Measurements from ENCODE around the gene C9orf43.

The C9orf43 gene

GRCh38 chr9:113456235-113456634 lies 45.7 kb downstream of the C9orf43 start:
- H3K27ac ChIP-seq (ENCODE audit: low read depth, low read length), result peak overlapping the region; percentile 86; the same call in 1 of the 2 replicates
- peaks cover 4% of the 10 kb centered on the region for H3K27me3 ChIP-seq (ENCODE audit: control insufficient read depth, insufficient read depth, low read length)
- H3K36me3 ChIP-seq (ENCODE audit: control insufficient read depth, insufficient read depth, low read length), result no peaks in the 10 kb centered on the region
- H3K4me3 ChIP-seq (ENCODE audit: low read depth, low read length), result no peak overlapping the region; the same call in 1 of the 2 replicates
- H3K9me3 ChIP-seq (ENCODE audit: control insufficient read depth, insufficient read depth, low read depth, low read length), result no peaks in the 10 kb centered on the region
- H3K9ac ChIP-seq (ENCODE audit: low read length), result peak overlapping the region; percentile 18
- H3K4me1 ChIP-seq (ENCODE audit: control insufficient read depth, insufficient read depth, low read length), result peaks cover 21% of the 10 kb centered on the region

GRCh38 chr9:113461285-113461684 lies 50.7 kb downstream of the C9orf43 start:
- Histone ChIP-seq H3K27me3 (ENCODE audit: control insufficient read depth, insufficient read depth, low read length) (peaks cover 42% of the 10 kb centered on the region), H3K4me3 (ENCODE audit: low read depth, low read length) (no peak overlapping the region), H3K4me1 (ENCODE audit: control insufficient read depth, insufficient read depth, low read length) (peaks cover 22% of the 10 kb centered on the region), H3K9ac (ENCODE audit: low read length) (no peak overlapping the region), H3K9me3 (ENCODE audit: control insufficient read depth, insufficient read depth, low read depth, low read length) (no peaks in the 10 kb centered on the region), H3K36me3 (ENCODE audit: control insufficient read depth, insufficient read depth, low read length) (no peaks in the 10 kb centered on the region), H3K27ac (ENCODE audit: low read depth, low read length) (no peak overlapping the region)

- no peaks in the 10 kb centered on the region for H3K36me3 ChIP-seq (ENCODE audit: control insufficient read depth, insufficient read depth, low read length)
- H3K4me3 ChIP-seq (ENCODE audit: low read depth, low read length), result no peak overlapping the region
- peaks cover 42% of the 10 kb centered on the region for H3K27me3 ChIP-seq (ENCODE audit: control insufficient read depth, insufficient read depth, low read length)
- H3K4me1 ChIP-seq (ENCODE audit: control insufficient read depth, insufficient read depth, low read length), result peaks cover 18% of the 10 kb centered on the region
- H3K9me3 ChIP-seq (ENCODE audit: control insufficient read depth, insufficient read depth, low read depth, low read length), result no peaks in the 10 kb centered on the region
- no peak overlapping the region for H3K27ac ChIP-seq (ENCODE audit: low read depth, low read length)
- no peak overlapping the region for H3K9ac ChIP-seq (ENCODE audit: low read length)
Measured at GRCh38 chr9:113461943-113462342, 51.4 kb downstream of the C9orf43 start.

GRCh38 chr9:113462781-113463286 lies 52.3 kb downstream of the C9orf43 start:
- no peak overlapping the region for H3K27ac ChIP-seq (ENCODE audit: low read depth, low read length)
- H3K9me3 ChIP-seq (ENCODE audit: control insufficient read depth, insufficient read depth, low read depth, low read length), result no peaks in the 10 kb centered on the region
- peaks cover 42% of the 10 kb centered on the region for H3K27me3 ChIP-seq (ENCODE audit: control insufficient read depth, insufficient read depth, low read length)
- no peak overlapping the region for H3K9ac ChIP-seq (ENCODE audit: low read length)
- no peaks in the 10 kb centered on the region for H3K36me3 ChIP-seq (ENCODE audit: control insufficient read depth, insufficient read depth, low read length)
- H3K4me1 ChIP-seq (ENCODE audit: control insufficient read depth, insufficient read depth, low read length), result peaks cover 18% of the 10 kb centered on the region
- peak overlapping the region; percentile 84 for H3K4me3 ChIP-seq (ENCODE audit: low read depth, low read length)

GRCh38 chr9:113463418-113464285 lies 53.1 kb downstream of the C9orf43 start, which contains the start of gene RGS3:
TSS of gene RGS3 (plus strand) at chr9:113463727. CDS start at chr9:113463803, 76 bp downstream.
- Histone ChIP-seq H3K4me3 (ENCODE audit: low read depth, low read length) (peak within 1 kb of the TSS; percentile 84), H3K9me3 (ENCODE audit: control insufficient read depth, insufficient read depth, low read depth, low read length) (no peaks in the 10 kb centered on the region), H3K4me1 (ENCODE audit: control insufficient read depth, insufficient read depth, low read length) (peaks cover 18% of the 10 kb centered on the region), H3K36me3 (ENCODE audit: control insufficient read depth, insufficient read depth, low read length) (no peaks in the 10 kb centered on the region), H3K27me3 (ENCODE audit: control insufficient read depth, insufficient read depth, low read length) (peaks cover 42% of the 10 kb centered on the region), H3K9ac (ENCODE audit: low read length) (peak within 1 kb of the TSS; percentile 71), H3K27ac (ENCODE audit: low read depth, low read length) (no peak within 1 kb of the TSS)

GRCh38 chr9:113464286-113464660 lies 53.7 kb downstream of the C9orf43 start:
- Histone ChIP-seq H3K4me3 (ENCODE audit: low read depth, low read length) (peak overlapping the region; percentile 84), H3K27ac (ENCODE audit: low read depth, low read length) (no peak overlapping the region), H3K36me3 (ENCODE audit: control insufficient read depth, insufficient read depth, low read length) (no peaks in the 10 kb centered on the region), H3K9me3 (ENCODE audit: control insufficient read depth, insufficient read depth, low read depth, low read length) (no peaks in the 10 kb centered on the region), H3K9ac (ENCODE audit: low read length) (no peak overlapping the region), H3K4me1 (ENCODE audit: control insufficient read depth, insufficient read depth, low read length) (peaks cover 18% of the 10 kb centered on the region), H3K27me3 (ENCODE audit: control insufficient read depth, insufficient read depth, low read length) (peaks cover 42% of the 10 kb centered on the region)

GRCh38 chr9:113465599-113466140 lies 55.1 kb downstream of the C9orf43 start:
- no peaks in the 10 kb centered on the region for H3K36me3 ChIP-seq (ENCODE audit: control insufficient read depth, insufficient read depth, low read length)
- no peak overlapping the region for H3K27ac ChIP-seq (ENCODE audit: low read depth, low read length)
- no peaks in the 10 kb centered on the region for H3K9me3 ChIP-seq (ENCODE audit: control insufficient read depth, insufficient read depth, low read depth, low read length)
- no peak overlapping the region for H3K9ac ChIP-seq (ENCODE audit: low read length)
- H3K4me1 ChIP-seq (ENCODE audit: control insufficient read depth, insufficient read depth, low read length), result peaks cover 18% of the 10 kb centered on the region
- H3K4me3 ChIP-seq (ENCODE audit: low read depth, low read length), result no peak overlapping the region
- peaks cover 42% of the 10 kb centered on the region for H3K27me3 ChIP-seq (ENCODE audit: control insufficient read depth, insufficient read depth, low read length)

- peaks cover 29% of the 10 kb centered on the region for H3K27me3 ChIP-seq (ENCODE audit: control insufficient read depth, insufficient read depth, low read length)
- H3K9me3 ChIP-seq (ENCODE audit: control insufficient read depth, insufficient read depth, low read depth, low read length), result no peaks in the 10 kb centered on the region
- H3K4me1 ChIP-seq (ENCODE audit: control insufficient read depth, insufficient read depth, low read length), result peaks cover 26% of the 10 kb centered on the region
- H3K36me3 ChIP-seq (ENCODE audit: control insufficient read depth, insufficient read depth, low read length), result no peaks in the 10 kb centered on the region
- no peak overlapping the region for H3K4me3 ChIP-seq (ENCODE audit: low read depth, low read length)
- H3K27ac ChIP-seq (ENCODE audit: low read depth, low read length), result no peak overlapping the region
- no peak overlapping the region for H3K9ac ChIP-seq (ENCODE audit: low read length)
Measured at GRCh38 chr9:113467183-113467582, 56.6 kb downstream of the C9orf43 start.

GRCh38 chr9:113468716-113469448 lies 58.3 kb downstream of the C9orf43 start:
- no peak overlapping the region for H3K27ac ChIP-seq (ENCODE audit: low read depth, low read length)
- H3K9ac ChIP-seq (ENCODE audit: low read length), result no peak overlapping the region
- peaks cover 16% of the 10 kb centered on the region for H3K4me1 ChIP-seq (ENCODE audit: control insufficient read depth, insufficient read depth, low read length)
- H3K9me3 ChIP-seq (ENCODE audit: control insufficient read depth, insufficient read depth, low read depth, low read length), result no peaks in the 10 kb centered on the region
- peaks cover 12% of the 10 kb centered on the region for H3K27me3 ChIP-seq (ENCODE audit: control insufficient read depth, insufficient read depth, low read length)
- no peak overlapping the region for H3K4me3 ChIP-seq (ENCODE audit: low read depth, low read length)
- no peaks in the 10 kb centered on the region for H3K36me3 ChIP-seq (ENCODE audit: control insufficient read depth, insufficient read depth, low read length)

- H3K9me3 ChIP-seq (ENCODE audit: control insufficient read depth, insufficient read depth, low read depth, low read length), result no peaks in the 10 kb centered on the region
- H3K4me3 ChIP-seq (ENCODE audit: low read depth, low read length), result no peak overlapping the region
- H3K9ac ChIP-seq (ENCODE audit: low read length), result no peak overlapping the region
- no peaks in the 10 kb centered on the region for H3K36me3 ChIP-seq (ENCODE audit: control insufficient read depth, insufficient read depth, low read length)
- no peak overlapping the region for H3K27ac ChIP-seq (ENCODE audit: low read depth, low read length)
- H3K27me3 ChIP-seq (ENCODE audit: control insufficient read depth, insufficient read depth, low read length), result no peaks in the 10 kb centered on the region
- peaks cover 9% of the 10 kb centered on the region; the same call in 1 of the 2 replicates for H3K4me1 ChIP-seq (ENCODE audit: control insufficient read depth, insufficient read depth, low read length)
Measured at GRCh38 chr9:113471143-113471542, 60.6 kb downstream of the C9orf43 start.

Measured in HUES6 (cell line).